Left colon (tissue), 2 donors: ENCODE data around the gene PLIN5. TPM values are rescaled to one million over a fixed set of nuclear protein-coding genes. Genes with fewer than 3 reads are reported as not detected.
"Not testable (repeated sequence)": the region's sequence is repeated elsewhere in the genome, so short reads cannot be mapped to it uniquely, and the experiment has no call there.

Experiments used
- ATAC-seq: fragments of 200-7000 bp; cut with Tn5 transposase; one replicate; pipeline ENCODE4 v1.9.1; 2020; ENCODE audit warnings: mild to moderate bottlenecking, moderate library complexity
- DNase-seq, 2 donors: peaks; one replicate each; pipeline ENCODE4 v3.0.0-alpha.2; 2020
- intact Hi-C, 2 donors: fragments of 100-400 bp; cut with DNase I in 1 of 2; cut with micrococcal nuclease in 1 of 2; formaldehyde crosslinking; loops; one replicate each; pipeline versions ENCODE4 v1.11.2 to v1.14.0; 2022; cut with DNase I, micrococcal nuclease
- total RNA-seq, 2 donors: library from RNA; stranded (reverse); fragmentation: NEBNext Ultra II Directional; extraction: Animal tissue kit (Norgen Biotek cat#: 25700); gene quantifications; one replicate each; pipeline ENCODE4 v1.2.1, GENCODE V29; 2021
- donor health status: DM: no; HTN: no; CAD: no.
- donor health status: DM: yes; HTN: yes; CAD: no.

The PLIN5 gene
- total RNA-seq, 2 donors from 2014 or later: 1.9 to 2.2 TPM

DNA sequence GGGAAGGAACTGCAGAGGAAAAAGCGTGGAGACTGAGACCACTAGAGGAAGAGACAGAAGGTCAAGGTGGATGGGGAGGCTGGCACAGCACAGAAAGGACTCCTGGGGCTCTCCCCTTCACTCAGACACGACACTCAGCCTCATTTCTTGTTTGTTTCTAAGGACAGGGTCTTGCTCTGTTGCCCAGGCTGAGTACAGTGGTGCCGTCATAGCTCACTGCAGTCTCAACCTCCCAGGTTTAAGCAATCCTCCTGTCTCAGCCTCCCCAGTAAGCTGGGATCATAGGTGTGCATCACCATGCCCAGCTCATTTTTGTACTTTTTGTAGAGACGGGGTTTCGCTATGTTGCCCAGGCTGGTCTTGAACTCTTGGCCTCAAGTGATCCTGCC lies 35.9 kb upstream of the PLIN5 start:
- intact Hi-C loops: loop anchor here (10.0 kb wide), 1 partner anchor 64 kb away; the partner anchor contains the start of gene TNFAIP8L1 (in 2 of the 2)
- ATAC-seq: no peak
- DNase-seq: no peak

DNA sequence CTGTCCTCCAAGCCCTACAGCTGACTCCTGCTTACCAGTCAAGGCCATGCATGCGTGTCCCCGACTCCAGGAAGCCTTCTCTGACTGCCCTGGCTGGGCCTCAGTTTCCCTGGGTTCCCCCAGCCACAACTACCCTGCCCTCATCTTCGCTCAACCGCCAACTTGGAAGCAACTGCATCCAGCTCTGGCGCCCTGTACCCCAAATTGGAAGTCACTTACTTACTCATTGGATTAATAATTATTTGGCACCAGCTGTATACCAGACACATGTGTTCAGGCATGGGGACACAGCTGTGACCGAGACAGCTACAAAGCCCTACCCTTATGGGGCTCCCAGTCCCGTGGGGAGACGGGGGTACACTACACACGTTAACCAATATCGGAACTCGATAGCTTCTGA lies 35.4 kb upstream of the PLIN5 start:
- no peak for ATAC-seq
- DNase-seq: no peak
- intact Hi-C loops: loop anchor here (10.0 kb wide), 1 partner anchor 64 kb away; the partner anchor contains the start of gene TNFAIP8L1 (in 2 of the 2)

DNA sequence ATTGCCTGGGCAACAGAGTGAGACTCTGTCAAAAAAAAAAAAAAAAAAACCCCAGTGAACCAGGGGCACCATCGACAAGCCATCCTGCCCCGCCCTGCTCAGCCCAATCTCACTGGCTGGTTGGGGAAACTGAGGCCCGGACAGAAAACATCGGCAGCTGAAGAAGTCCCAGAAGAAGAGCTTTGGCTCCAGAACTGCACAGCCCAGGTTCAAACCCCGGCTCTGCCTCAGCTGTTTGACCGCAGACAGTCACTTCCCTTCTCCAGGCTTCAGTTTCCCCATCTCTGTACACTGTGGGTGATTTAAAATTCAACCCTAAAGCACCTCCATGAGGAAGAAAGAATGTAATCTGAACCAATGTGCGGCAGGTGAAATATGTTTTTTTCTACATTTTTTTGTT lies 33.9 kb upstream of the PLIN5 start:
- ATAC-seq (no peak), DNase-seq (no peak)
- intact Hi-C loops: no loop called here

DNA sequence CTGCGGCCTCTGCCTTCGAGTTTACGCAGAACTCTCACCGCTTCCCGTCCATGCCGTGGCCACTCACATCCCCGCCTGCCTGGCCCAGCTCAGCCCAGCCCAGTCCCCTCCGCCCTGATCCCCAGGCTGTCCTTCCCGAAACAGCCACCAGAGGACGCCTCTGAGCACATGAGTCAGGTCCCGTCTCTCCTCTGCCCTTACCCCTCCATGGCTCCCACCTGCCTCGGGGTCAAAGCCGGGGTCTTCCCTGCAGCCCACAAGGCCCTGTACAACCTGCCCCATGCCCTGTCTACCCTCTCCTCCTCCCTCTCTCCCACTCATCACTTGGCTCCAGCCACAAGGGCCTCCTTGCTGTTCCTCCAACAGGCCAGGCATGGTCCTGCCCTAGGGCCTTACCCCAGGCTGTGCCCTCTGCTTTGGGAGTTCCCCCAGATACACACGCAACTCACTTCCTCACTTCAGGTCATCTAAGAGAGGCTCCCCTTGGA lies 32.6 kb upstream of the PLIN5 start:
- ATAC-seq (peak; percentile 67), DNase-seq (peak; percentile 45 to 62)
- intact Hi-C loops: no loop called here

DNA sequence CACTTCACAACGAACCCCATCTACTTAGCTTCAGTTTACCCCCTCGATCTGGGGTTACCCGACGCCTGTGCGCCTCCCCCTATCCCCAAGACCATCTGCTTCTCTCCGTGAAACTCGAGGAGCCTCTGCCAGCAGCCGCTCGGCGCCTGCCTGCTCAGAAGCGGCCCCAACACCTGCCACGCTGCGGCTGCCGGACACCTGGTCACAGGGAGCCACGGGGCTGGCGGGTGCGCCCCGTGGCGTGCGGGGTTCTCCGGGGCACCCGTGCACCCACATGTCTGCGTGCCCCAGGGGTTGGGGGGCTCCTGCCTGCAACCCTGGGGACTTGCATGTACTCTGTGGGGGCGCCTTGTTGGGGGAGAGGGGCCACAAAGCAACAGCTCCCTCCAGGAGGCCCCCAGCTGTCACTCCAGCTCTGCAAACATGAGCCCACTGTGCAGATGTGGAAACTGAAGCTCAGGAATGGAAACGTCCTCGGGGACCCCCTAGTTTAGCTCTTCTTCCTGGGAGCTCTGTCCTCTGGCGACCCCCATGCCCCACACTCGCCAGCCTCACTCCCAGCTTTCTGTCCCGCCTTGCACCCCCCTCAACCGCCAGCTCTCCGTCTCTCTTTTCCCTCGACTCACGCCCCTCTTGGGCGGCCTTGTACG lies 31.5 kb upstream of the PLIN5 start:
- intact Hi-C loops: no loop called here
- DNase-seq: no peak
- no peak for ATAC-seq

DNA sequence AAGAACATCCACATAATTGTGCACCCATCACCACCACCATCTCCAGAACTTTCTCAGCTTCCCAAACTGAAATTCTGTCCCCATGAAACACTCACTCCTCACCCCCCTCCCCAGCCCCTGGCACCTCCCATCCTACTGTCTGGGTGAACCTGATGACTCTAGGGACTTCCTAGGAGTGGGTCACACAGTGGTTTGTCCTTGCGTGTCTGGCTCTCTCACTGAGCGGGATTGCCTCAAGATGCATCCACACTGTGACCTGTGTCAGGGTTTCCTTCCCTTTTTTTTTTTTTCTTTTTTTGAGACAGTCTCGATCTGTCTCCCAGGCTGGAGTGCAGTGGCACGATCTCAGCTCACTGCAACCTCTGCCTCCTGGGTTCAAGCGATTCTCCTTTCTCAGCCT lies 28.5 kb upstream of the PLIN5 start:
- ATAC-seq, intact Hi-C loops: not testable (repeated sequence)

DNA sequence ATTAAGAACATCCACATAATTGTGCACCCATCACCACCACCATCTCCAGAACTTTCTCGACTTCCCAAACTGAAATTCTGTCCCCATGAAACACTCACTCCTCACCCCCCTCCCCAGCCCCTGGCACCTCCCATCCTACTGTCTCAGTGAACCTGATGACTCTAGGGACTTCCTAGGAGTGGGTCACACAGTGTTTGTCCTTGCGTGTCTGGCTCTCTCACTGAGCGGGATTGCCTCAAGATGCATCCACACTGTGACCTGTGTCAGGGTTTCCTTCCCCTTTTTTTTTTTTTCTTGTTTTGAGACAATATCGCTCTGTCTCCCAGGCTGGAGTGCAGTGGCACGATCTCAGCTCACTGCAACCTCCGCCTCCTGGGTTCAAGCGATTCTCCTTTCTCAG lies 27.1 kb upstream of the PLIN5 start:
- intact Hi-C loops, ATAC-seq, DNase-seq: not testable (repeated sequence)

More for the DNA sequence above, 28.5 kb upstream of the PLIN5 start:
- DNase-seq: not testable (repeated sequence)

DNA sequence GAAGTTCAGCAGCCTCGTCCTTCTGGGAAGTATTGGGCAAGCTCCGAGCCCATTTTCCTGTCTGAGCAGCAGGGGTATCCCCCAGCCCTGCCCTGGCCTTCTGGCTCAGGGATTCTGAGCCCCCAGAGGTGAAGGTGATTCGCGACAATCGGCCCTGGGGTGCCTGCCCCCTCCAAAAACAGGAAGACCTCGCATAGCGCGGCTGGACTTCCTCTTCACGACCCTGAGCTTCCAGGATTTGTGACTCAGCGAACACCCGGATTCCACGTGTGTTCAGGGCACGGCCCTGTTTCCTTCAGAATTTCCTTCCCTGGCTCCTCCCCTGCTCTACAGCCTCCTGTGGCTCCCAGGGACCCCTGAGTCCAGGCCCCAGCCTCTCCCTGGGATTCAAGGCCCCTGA lies 24.5 kb upstream of the PLIN5 start, which contains the start of gene SEMA6B:
TSS of gene SEMA6B (minus strand) at position 116 of the 400 bp plus-strand sequence. CDS start 1,227 bp downstream, outside the sequence.
- no peak for ATAC-seq
- peak in 1 of 2 donors; percentile 58 for DNase-seq
- intact Hi-C loops: no loop called here

DNA sequence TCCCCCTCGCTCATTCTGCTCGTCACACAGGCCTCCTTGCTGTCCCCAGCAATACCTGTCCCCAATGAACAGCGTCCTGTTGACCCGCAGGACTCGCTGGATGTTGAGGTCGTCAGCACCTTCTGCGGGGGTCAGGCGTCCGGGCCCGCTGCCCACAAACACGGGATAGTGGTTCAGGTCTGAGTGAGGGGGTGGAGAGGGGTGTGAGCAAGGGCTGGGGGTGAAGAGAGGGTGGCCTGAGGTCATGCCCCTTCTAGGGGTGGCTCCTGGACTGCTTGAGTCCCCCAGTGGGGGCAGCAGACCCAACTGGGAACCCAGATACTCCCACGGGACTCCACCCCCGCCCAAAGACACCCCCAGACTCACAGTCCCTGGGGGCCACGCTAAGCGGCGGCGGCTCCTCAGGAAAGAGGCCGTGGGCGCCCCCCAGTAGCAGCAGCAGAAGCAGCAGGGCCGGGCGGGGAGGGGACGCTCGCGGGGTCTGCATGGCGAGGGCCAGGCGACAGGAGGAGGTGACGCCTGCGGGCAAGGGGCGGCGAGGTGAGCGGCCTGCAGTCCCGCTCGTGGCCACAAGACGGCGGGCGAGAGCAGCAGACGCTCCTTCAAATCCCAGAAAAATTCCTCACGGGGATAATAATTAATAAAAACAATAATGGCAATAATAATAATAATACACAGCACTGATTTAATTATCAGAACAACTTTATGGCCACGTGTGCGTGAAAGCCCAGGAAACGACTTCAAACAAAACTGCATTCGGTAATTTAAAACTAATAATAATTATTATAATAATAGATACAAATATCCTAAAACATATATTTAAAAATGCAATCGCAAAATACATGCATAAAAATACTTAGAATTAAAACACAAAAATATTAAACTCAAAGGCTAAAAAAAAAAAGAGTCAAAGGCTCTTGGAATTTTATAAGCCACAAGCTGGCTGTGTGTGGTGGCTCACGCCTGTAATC lies 23.2 kb upstream of the PLIN5 start:
- ATAC-seq: no peak
- peak in 1 of 2 donors; percentile 36 for DNase-seq
- intact Hi-C loops: no loop called here

DNA sequence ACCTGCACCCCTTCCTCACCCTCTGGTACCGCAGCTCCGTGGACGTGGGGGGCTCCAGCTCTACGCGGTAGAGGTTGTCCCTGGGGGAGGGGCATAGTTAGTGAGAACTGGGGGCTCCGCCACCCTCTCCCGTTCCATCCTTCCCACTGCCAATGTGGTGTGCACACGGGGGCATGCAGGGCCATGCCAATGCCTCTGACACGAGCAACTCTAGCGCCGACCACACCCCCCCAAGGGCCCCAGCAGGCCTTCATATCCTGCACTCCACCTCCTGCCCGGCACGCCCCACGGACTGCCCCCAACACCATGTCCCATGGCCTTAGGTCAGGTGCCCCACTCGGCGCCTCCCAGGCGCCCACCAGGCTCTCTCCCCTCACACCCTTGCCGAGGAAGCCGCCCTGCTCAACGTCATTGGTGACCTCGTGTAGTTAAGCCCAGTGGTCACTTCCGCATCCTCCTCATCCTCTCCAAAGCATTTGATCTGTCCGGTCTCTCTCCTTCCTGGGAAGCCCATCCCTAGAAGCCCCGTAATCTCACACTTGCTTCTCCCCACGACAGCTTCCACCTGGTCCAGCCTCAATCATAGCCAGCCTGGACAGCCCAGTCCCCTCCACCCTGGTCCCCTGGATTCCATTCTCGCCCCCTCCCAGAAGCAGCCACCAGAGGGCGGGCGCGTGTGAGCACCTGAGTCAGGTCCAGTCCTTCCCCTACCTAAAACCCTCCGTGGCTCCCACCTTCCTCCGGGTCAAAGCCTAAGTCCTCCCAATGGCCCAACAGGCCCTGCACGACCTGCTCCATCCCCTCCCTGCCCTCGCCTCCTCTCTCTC lies 22.3 kb upstream of the PLIN5 start:
- ATAC-seq: peak; percentile 21
- intact Hi-C loops: no loop called here
- no peak for DNase-seq

DNA sequence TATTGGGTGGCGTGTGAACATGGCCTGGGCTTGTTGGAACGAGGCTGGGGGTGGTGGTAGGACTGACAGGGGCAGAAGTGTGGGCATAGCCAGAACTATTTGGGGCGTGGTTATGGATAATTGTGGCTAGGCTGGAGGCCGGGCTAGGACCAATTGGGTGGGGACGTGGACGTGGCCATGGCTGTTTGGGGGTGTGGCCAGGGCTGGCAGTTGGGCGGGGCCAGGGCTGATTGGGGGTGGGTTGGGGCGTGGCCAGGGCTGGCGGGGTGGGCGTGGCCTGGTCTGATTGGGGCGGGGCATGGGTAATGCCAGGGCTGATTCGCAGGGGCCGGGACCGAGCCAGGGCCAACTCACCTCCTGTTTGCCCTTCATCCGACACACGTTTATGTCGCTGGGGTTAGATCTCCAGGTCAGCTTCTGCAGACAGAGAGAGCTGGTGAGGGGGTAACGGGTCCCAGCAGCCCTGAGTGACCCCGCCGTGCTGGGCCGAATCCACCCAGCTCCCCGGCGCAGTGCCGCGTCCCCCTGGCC lies 21.6 kb upstream of the PLIN5 start:
- ATAC-seq: peak; percentile 73
- DNase-seq: peak; percentile 39 to 54
- intact Hi-C loops: no loop called here

DNA sequence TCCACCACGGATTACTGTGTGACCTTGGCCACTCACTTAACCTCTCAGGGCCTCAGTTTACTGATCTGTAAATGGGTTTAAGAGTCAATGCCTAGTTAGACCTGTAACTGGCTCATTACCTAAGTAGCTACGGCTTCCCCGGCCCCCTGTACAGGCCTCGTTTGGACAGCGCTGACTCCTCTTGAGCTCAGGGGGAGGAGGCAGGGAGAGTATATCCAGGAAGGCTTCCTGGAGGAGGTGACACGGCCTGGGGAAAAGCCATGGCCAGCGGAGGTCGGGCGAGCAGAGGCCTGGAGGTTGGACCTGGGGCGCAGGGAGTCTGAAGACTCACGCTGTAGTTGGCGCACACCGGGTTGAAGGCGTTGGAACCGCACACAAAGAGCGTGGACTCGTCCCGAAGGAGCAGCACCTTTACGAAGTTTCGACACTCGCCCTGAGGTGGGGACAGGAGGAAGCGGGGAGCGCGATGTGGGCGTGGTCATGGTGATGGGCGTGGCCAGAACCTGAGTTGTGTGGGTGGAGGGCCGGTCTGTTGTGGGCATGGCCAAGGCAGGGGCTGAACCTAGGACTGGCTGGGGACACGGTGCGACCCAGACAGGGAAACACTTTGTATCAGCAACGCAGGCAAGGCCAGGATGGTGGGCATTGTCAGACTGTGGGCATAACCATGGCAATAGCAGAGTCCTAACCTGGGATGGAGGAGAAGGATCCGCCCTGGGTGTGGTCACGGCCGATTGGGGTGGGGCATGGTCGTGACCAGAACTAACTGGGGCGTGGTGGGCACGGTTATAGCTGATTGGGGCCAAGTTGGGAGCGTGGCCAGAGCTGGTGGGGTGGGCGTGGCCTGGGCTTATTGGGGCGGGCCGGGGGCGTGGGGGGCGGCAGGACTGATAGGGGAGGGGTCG lies 20.9 kb upstream of the PLIN5 start:
- intact Hi-C loops: no loop called here
- ATAC-seq: peak; percentile 70
- DNase-seq: peak in 1 of 2 donors; percentile 34

DNA sequence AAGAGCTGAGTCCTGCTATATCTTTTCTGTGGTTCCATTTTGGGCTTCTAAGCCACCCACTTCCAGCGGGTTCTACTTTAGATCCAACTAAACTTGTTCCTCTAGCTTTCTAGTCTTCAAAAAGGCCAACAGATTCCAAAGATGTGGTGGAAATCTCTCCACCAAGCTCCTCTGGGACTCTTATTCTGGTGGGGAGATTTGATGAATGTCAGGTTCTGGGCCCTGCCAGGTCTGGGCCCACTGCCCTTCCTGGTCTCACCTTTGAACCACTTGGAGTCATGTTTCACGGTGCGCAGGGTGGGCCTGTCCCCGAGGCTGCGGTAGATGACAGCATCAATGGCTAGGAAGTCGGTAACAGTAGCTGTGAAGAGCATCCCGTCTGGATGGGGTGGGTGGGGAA lies 19.7 kb upstream of the PLIN5 start:
- ATAC-seq (no peak), DNase-seq (no peak)
- intact Hi-C loops: no loop called here

DNA sequence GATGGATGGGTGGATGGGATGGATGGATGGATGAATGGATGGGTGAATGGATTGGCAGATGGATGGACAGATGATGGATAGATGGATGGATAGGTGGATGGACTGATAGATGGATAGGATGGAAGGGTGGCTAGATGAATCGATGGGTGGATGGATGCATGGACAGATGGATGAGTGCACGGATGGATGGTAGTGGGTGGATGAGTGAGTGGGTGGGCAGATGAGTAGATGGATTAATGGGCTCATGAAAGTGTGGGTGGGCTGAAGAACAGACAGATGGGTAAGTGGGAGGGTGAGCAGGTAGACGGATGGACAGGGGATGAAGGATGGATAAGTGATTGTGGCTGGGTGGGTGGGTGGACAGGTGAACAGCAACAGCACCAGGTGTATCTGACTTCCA lies 18.8 kb upstream of the PLIN5 start:
- intact Hi-C loops: no loop called here
- no peak for DNase-seq
- ATAC-seq: no peak

DNA sequence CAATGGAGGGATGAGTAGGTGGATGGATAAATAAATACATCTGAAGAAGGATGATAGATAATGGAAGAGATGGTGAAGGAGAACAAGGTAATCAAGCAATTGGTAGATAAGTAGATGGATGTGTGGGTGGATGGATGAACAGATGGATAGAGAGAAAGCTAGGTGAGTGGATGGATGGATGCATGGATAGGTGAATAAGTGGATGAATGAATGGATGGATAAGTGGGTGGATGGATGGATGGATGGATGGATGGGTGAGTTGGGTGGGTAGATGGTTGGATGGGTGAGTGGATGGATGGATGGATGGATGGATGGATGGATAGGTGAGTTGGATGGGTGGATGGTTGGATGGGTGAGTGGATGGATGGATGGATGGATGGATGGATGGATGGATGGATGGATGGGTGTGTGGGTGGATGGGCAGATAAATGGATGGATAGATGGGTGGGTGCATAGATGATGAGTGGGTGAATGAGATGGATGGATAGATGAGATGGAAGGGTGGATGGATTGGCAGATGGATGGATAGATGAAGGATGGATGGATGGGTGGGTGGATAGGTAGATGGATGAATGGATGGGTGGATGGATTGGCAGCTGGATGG lies 18.2 kb upstream of the PLIN5 start:
- ATAC-seq (no peak), DNase-seq (no peak)
- intact Hi-C loops: no loop called here

DNA sequence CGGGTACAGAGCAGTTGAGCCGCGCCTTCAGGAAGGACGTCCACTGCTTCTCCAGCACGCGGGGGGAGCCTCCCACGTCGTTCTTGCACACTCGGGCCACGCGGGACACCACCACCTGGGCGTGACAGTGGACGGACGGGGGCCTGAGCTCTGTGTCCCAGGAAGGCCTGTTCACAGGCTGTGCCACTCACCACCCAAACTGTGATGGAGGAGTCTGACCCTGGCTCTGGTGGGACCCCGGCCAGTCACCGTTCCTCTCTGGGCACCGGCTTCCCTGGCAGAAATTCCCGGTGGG lies 17.4 kb upstream of the PLIN5 start:
- ATAC-seq (peak; percentile 46), DNase-seq (no peak)
- intact Hi-C loops: no loop called here

DNA sequence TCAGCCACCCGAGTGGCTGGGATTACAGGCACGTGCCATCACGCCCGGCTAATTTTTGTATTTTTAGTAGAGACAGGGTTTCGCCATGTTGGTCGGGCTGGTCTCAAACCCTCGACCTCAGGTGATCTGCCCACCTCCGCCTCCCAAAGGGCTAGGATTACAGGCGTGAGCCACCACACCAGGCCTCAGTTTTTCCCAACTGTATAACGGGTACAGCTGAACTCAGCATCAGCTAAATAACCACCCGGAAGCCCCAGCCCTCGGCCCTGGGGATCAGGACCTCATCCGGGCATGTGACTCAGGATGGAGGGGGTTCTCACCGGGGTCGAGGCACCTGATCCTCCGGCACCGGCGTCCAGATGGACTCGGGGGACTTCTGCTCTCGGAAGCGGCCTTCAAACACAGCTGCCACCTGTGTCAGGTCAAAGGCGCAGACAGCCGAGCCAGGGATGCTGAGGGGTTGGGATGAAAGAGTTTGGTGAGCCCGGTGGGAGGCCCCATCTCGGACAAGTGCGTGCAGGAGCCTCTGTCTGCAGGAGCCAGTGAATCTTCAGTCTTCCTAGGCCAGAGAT lies 15.5 kb upstream of the PLIN5 start:
- intact Hi-C loops: no loop called here
- DNase-seq (no peak), ATAC-seq (no peak)
